Testis (tissue), 2 donors: ENCODE measurements around the gene PXN.

Source experiments
- POLR2A ChIP-seq: fragments of 450-650 bp; IDR thresholded peaks from one replicate; pipeline ENCODE4 v1.6.1; 2017; ENCODE audit warnings: antibody characterized with exemption, mild to moderate bottlenecking, moderate library complexity
- TF ChIP-seq, protein P1 (sequence below), 3 experiments: fragments of 450-650 bp in 2 of 3; fragments of 200-600 bp in 1 of 3; sonication (generic) in 1 of 3; IDR thresholded peaks; one replicate each; pipeline ENCODE4 v1.5.1; 2016 to 2019; ENCODE audit warnings: antibody characterized with exemption in 3 of 3, mild to moderate bottlenecking in 2 of 3, moderate library complexity in 1 of 3

DNA sequence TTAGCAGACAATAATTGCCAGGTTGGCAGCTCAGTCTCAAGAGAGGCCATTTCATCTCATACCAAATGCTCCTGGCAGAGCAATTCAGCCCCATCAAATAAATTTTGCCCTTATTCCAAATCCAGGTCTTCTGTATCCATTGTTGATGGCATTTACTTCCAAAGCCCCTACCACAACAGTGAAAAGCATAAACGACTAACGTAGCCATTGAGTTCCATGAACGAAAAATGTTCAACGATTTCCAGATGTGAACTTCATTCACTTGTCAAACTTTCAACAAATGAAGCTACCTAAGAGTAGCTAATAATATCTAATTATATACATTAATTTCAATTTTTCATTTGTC, 68.0 kb downstream of the PXN start:
- no peak for TF ChIP-seq POLR2A
- TF ChIP-seq, protein P1, sequence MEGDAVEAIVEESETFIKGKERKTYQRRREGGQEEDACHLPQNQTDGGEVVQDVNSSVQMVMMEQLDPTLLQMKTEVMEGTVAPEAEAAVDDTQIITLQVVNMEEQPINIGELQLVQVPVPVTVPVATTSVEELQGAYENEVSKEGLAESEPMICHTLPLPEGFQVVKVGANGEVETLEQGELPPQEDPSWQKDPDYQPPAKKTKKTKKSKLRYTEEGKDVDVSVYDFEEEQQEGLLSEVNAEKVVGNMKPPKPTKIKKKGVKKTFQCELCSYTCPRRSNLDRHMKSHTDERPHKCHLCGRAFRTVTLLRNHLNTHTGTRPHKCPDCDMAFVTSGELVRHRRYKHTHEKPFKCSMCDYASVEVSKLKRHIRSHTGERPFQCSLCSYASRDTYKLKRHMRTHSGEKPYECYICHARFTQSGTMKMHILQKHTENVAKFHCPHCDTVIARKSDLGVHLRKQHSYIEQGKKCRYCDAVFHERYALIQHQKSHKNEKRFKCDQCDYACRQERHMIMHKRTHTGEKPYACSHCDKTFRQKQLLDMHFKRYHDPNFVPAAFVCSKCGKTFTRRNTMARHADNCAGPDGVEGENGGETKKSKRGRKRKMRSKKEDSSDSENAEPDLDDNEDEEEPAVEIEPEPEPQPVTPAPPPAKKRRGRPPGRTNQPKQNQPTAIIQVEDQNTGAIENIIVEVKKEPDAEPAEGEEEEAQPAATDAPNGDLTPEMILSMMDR (IDR thresholded peaks at IDR 0.05), result no peak
